Measurements from ENCODE around the gene PCSK6. TPM values are rescaled to one million over a fixed set of nuclear protein-coding genes. Genes with fewer than 3 reads are reported as not detected.

The PCSK6 gene
- total RNA-seq, 1 experiment from 2014 or later: 22.4 TPM

- DNase-seq (ENCODE audit: extremely low read depth, low read depth): no peak
These were observed 222.0 kb downstream of the PCSK6 start for GRCh38 chr15:101267320-101268104.

- DNase-seq (ENCODE audit: extremely low read depth, low read depth): no peak
These were observed 222.7 kb downstream of the PCSK6 start for GRCh38 chr15:101266787-101267186.

- DNase-seq (ENCODE audit: extremely low read depth, low read depth): no peak
These were observed 223.5 kb downstream of the PCSK6 start for GRCh38 chr15:101266034-101266433.

DNA sequence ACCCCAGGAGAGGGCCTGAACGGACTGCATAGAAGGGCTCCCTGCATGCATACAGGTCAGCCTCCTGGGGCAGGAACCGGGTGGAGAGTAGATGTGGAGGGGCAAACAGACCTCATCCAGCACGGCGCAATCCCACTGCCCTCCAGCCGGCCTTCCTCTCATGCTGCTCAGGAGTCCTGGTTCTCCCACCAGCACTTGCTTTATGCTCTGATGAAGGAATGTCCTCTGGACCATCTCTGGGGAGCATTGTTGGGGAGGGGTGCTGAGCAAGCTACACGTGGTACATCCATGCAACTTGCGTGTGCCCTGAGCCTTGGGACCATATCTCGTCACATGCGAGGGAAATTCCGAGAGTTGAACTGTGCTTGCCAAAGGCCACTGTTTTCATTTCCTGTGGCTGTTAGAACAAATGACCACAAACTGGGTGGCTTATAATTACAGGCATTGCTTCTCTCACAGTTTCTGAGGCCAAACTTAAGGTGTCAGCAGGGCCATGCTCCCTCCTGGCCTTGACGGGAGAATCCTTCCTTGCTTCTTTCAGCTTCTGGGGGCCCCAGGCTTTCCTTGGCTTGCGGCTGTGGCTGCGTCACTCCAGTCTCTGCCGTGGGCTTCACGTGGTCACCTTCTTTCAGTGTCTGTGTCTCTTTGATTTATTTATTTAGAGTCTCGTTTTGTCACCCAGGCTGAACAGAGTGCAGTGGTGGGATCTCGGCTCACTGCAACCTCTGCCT, 224.4 kb downstream of the PCSK6 start:
- no peak for DNase-seq (ENCODE audit: extremely low read depth, low read depth)

- DNase-seq (ENCODE audit: extremely low read depth, low read depth): no peak
These were observed 225.5 kb downstream of the PCSK6 start for GRCh38 chr15:101264011-101264410.

DNA sequence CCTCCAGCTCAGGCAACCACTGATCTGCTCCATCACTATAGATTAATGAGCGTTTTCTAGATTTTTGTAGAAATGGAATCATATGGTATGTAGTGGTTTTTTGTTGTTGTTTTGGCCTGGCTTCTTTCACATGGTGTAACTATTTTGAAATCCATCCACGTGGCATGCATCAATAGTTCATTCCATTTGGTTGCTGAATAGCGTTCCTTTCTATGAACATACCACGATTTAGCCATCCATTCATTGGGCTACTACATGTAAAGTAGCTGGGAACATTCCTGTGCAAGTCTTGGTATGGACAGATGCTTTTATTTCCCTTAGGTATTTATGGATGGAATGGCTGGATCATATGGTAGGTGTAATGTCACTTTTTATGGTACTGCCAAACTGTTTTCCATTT, 227.0 kb downstream of the PCSK6 start:
- DNase-seq (ENCODE audit: extremely low read depth, low read depth): no peak

DNA sequence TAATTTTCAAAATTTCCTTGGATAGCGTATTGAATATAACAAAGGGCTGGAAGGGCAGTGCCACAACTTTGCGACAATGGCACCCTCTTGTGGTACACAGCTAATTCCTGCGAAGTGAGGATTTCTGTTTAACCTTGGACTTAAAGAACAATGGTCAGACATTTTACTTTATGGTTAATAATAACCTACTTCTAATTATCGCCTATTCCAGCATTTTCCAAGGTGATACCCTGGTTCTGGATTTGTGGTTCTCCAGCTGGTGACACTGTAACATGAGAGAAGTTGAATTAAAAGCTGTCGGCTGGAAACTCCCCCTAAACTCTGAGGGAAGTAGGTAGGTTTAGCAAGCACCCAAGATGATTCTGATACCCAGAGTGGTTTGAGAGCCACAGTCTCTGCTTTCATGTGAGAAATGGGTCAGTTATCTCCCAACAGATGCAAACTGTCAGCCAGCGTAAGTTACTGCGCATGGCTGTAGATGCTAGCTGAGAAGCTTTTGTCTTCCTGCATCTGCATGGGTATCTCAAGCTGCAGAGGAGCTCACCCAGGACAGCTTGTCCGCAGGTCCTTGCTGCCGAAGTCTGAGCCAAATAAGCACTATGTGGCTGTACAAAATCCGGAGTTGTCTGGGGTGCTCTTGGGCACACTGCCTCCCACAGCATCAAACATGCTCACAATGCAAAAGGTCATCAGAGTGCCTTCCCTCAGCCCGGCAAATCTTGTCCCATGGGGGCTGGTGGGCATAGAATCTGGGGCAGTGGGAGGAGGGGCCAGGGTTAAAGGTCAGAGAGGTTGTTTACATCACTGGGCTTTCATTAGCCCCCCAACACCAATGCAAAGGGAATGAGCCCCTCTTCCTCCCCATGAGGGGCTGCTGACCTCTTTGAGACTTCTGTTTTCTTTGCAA, 231.0 kb downstream of the PCSK6 start:
- peak; percentile 69 for DNase-seq (ENCODE audit: extremely low read depth, low read depth)

- DNase-seq (ENCODE audit: extremely low read depth, low read depth): no peak
These were observed 232.8 kb downstream of the PCSK6 start for GRCh38 chr15:101256757-101257156.

DNA sequence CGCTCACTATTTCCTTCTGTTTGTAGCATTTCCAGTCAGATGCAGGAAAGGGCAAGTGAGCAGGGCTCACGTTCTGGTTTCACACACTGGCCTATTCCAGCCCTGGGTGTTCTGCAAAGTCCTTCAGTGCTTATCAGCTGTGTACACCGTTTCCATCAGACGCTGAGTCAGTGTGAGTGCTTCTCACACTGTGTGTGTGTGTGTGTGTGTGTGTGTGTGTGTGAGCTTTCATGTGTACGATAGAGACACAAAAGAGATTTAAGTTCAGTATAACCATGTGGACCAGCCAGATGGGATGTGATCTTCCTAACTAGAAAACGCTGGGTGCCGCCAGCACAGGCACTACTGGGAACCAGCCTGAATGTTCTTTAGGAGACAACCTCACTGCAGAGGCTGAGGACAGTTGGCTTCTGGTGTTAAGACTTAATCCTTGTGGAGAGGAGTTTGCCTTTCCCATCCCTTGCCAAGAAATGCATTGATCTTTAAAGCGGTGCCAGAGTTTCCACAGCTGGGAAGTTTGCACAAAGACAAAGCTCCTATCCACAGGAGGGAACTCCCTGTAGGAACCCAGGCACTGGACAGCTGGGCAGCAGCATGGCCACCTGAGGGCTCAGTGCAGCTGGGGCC, 233.8 kb downstream of the PCSK6 start:
- no peak for DNase-seq (ENCODE audit: extremely low read depth, low read depth)

GRCh38 chr15:101255051-101255395, 234.5 kb downstream of the PCSK6 start:
- no peak for DNase-seq (ENCODE audit: extremely low read depth, low read depth)

DNA sequence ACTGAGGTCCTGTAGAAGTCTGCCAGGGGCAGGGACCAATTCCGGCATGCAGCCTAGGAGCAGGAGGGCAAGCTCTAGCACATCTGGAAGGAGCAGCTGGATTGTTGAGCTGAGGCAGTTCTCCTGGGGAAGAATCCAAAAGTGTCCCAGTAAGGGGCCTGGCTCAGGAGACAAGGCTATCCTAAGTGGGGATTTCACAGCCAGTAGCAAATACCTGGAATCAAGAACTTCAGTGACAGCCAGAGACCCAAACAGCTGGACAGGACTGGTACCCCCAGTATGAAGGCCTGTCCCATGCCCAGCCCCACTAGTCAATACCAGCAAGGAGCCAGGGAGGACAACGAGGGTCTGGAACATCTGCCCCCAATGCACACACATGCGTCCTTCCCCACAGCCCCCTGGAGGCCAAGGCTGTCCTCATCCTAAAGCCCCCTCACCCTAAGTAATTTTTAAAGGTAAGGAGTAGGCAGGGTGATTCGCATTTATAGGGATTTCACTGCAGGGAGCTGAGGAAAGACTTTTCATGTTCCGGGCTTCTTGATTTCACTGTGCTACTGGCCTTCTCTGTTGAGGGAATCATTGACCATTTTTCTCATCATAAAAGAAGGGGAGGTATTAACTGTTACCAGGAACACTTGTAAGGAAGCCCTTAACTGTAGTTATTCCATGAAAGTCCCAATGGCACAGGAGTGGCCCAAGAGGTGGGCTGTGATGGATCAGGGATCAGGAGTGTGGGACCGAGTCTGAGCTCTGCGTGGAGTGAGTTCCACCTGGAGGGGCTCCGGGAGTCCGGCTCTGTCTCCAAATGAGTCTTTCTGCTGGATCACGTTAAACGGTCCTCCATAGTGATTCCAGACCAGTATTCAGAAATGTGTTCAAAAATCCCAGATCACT, 235.1 kb downstream of the PCSK6 start:
- no peak for DNase-seq (ENCODE audit: extremely low read depth, low read depth)

Other genes with a start within 250 kb of the PCSK6 start
- 21.1 and 24.5 TPM in 2 replicates for gene CHSY1, start 237.7 kb downstream of the PCSK6 start, total RNA-seq (2014; rRNA removed; shearing (Covaris generic))
- 65.9 and 70.9 TPM in 2 replicates for gene SELENOS, start 212.2 kb downstream of the PCSK6 start, total RNA-seq (2014; rRNA removed; shearing (Covaris generic))
- 38.9 and 61.5 TPM in 2 replicates for gene SNRPA1, start 194.5 kb downstream of the PCSK6 start, total RNA-seq (2014; rRNA removed; shearing (Covaris generic))
- 32.3 and 35.8 TPM in 2 replicates for gene TM2D3, start 162.7 kb upstream of the PCSK6 start, total RNA-seq (2014; rRNA removed; shearing (Covaris generic))
- 9.2 and 10.2 TPM in 2 replicates for gene TARS3, start 234.8 kb upstream of the PCSK6 start, total RNA-seq (2014; rRNA removed; shearing (Covaris generic))

Data from NCI-H460 (cell line).